Fibroblast of pulmonary artery (primary cell): Measurements from ENCODE around the gene USE1.

Experiments
- DNase-seq: peaks from one replicate; pipeline ENCODE4 v3.0.0-alpha.2; 2010; ENCODE audit warnings: low read depth
- H3K4me3 ChIP-seq: replicated peaks from 2 replicates; pipeline ENCODE4 v1.5.1; 2011; ENCODE audit warnings: low read depth, mild to moderate bottlenecking, control low read depth, low read length, moderate library complexity
- TF ChIP-seq, protein P1 (sequence below): IDR thresholded peaks from 2 replicates; pipeline ENCODE4 v1.5.1; 2011; ENCODE audit warnings: mild to moderate bottlenecking, control low read depth, low read length, inconsistent platforms; ENCODE audit errors: missing control alignments

Gene USE1

DNA sequence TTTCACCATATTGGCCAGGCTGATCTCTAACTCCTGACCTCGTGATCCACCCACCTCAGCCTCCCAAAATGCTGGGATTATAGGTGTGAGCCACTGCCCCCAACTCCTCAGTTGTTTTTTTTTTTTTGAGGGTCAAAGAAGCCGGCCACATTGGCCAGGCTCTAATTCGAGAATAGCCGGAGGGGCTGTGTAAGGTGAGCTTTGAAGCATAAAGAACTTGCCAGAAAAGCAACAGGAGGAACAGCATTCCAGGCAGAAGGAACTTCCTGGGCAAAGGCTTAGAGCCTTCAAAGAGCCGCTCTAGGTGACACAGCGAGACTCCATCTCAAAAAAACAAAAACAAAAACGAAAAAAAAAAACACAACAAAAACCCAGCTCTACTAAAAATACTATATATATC is 50.9 kb downstream of the USE1 start:
- DNase-seq: no peak
- no peak overlapping the region for H3K4me3 ChIP-seq
- TF ChIP-seq, protein P1, sequence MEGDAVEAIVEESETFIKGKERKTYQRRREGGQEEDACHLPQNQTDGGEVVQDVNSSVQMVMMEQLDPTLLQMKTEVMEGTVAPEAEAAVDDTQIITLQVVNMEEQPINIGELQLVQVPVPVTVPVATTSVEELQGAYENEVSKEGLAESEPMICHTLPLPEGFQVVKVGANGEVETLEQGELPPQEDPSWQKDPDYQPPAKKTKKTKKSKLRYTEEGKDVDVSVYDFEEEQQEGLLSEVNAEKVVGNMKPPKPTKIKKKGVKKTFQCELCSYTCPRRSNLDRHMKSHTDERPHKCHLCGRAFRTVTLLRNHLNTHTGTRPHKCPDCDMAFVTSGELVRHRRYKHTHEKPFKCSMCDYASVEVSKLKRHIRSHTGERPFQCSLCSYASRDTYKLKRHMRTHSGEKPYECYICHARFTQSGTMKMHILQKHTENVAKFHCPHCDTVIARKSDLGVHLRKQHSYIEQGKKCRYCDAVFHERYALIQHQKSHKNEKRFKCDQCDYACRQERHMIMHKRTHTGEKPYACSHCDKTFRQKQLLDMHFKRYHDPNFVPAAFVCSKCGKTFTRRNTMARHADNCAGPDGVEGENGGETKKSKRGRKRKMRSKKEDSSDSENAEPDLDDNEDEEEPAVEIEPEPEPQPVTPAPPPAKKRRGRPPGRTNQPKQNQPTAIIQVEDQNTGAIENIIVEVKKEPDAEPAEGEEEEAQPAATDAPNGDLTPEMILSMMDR: no peak

DNA sequence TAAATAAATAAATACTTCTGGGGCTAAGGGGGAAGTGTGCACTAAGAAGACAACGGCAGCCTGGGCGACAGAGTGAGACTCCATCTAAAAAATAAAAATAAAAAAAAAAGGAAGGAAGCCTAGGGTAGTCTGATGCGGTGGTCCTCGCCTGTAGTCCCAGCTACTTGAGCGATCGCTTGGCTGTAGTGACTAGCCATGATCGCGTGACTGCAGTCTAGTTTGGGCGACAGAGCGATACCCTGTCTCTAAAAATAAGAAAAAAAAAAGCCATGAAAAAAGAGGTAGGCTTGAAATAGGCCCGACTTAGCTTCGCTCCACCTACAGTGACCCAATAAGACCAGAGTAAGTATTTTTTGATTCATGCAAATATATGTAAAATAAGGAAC is 51.4 kb downstream of the USE1 start:
- DNase-seq: no peak
- no peak overlapping the region for H3K4me3 ChIP-seq
- TF ChIP-seq, protein P1: no peak

DNA sequence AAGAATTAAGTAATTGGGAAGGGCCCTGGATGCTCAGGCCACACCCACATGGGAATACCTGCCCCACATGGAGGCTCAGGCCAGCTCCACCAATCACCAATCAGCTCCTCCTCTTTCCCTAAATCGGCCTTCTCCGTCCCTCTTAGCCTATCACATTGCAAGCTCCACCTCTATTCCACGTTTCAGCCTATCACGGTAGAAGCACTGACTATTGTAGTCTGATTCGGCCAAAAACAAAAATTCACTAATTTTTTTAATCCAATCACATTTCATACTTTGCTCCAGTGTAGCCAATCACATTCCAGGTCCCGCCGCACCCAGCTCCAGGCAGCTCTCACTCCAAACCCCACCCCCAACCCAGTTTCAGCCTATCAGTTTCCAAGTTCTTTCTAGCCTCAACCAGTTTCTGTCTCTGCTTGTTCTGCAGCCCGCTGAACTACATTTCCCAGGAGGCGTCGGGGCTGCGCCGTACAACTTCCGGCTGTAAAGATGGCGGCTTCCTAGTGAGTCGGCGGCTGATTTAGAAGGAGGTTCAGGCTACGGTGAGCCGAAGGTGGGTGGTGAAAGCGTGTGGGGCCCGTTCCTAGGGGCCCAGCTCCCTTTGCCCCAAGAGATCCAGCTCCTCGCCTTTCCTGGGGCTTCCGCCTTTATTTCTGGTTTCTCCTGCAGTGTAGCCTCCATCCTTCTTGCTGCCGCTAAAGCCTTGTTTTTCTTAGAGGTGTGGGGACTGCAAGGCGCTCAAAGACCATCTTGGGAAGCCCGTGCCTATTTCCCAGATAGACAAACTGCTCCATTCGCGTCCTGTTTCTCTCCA is 52.0 kb downstream of the USE1 start, which contains the start of gene BABAM1:
TSS of gene BABAM1 (plus strand) at position 469 of the 814 bp plus-strand sequence. CDS start 1,364 bp downstream, outside the sequence.
- TF ChIP-seq, protein P1: no peak
- H3K4me3 ChIP-seq: peak within 1 kb of the TSS; percentile 84
- peak; percentile 100 for DNase-seq

DNA sequence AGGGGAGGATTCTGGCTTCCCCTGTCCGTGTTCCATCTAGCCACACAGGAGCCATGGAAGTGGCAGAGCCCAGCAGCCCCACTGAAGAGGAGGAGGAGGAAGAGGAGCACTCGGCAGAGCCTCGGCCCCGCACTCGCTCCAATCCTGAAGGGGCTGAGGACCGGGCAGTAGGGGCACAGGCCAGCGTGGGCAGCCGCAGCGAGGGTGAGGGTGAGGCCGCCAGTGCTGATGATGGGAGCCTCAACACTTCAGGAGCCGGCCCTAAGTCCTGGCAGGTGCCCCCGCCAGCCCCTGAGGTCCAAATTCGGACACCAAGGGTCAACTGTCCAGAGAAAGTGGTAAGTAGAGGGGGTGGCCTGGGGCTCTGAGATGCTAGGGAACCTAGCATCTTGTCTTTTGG is 53.6 kb downstream of the USE1 start:
- H3K4me3 ChIP-seq: no peak overlapping the region
- no peak for DNase-seq
- TF ChIP-seq, protein P1: no peak
